ENCODE results near the gene CAMTA2. TPM values are rescaled to one million over a fixed set of nuclear protein-coding genes. Genes with fewer than 3 reads are reported as not detected.

CAMTA2 gene
- polyA plus RNA-seq, 10 donors = 14.6 to 33.9 (median 21.6) TPM

GRCh38 chr17:5003214-5003867 lies 15.9 kb upstream of the CAMTA2 start:
- no peak for DNase-seq

- DNase-seq = no peak
These were observed 14.8 kb upstream of the CAMTA2 start for GRCh38 chr17:5002121-5002788.

- DNase-seq = peak in 2 of 3 donors; percentile 33 to 65
These were observed 12.8 kb upstream of the CAMTA2 start for GRCh38 chr17:5000237-5000639.

GRCh38 chr17:4999430-5000093 lies 12.1 kb upstream of the CAMTA2 start:
- DNase-seq = no peak

- DNase-seq = no peak
These were observed 11.4 kb upstream of the CAMTA2 start for GRCh38 chr17:4998732-4999429.

GRCh38 chr17:4998027-4998731 lies 10.7 kb upstream of the CAMTA2 start:
- peak in 1 of 3 donors; percentile 62 for DNase-seq

- peak; percentile 91 to 98 (median 94) for DNase-seq
These were observed 10.0 kb upstream of the CAMTA2 start, which contains the start of the genes INCA1 and KIF1C for GRCh38 chr17:4997302-4998026. TSS of gene INCA1 (minus strand) at chr17:4997522. CDS start at chr17:4994437, 3,085 bp downstream. TSS of gene KIF1C (plus strand) at chr17:4997950. CDS start at chr17:5000247, 2,297 bp downstream.

GRCh38 chr17:4994081-4994595 lies 6.7 kb upstream of the CAMTA2 start:
- no peak for DNase-seq

GRCh38 chr17:4987767-4988567 lies 492 bp upstream of the CAMTA2 start:
- peak in 2 of 3 donors; percentile 36 to 80 for DNase-seq

- no peak for DNase-seq
These were observed 1.1 kb downstream of the CAMTA2 start for GRCh38 chr17:4986403-4986802.

- no peak for DNase-seq
These were observed 5.2 kb downstream of the CAMTA2 start for GRCh38 chr17:4982305-4982704.

- DNase-seq = peak in 2 of 3 donors; percentile 66 to 80
These were observed 6.7 kb downstream of the CAMTA2 start for GRCh38 chr17:4980644-4981216.

- no peak for DNase-seq
These were observed 8.7 kb downstream of the CAMTA2 start for GRCh38 chr17:4978726-4979125.

- DNase-seq = no peak
These were observed 13.3 kb downstream of the CAMTA2 start for GRCh38 chr17:4974115-4974670.

GRCh38 chr17:4973256-4974114 lies 14.0 kb downstream of the CAMTA2 start:
- no peak for DNase-seq

GRCh38 chr17:4972752-4973151 lies 14.7 kb downstream of the CAMTA2 start:
- DNase-seq = no peak

- DNase-seq = no peak
These were observed 15.2 kb downstream of the CAMTA2 start for GRCh38 chr17:4972322-4972721.

GRCh38 chr17:4971826-4972225 lies 15.6 kb downstream of the CAMTA2 start:
- no peak for DNase-seq
